ENCODE measurements around the gene KIF1B.
"Not testable (repeated sequence)": the region's sequence is repeated elsewhere in the genome, so short reads cannot be mapped to it uniquely, and the experiment has no call there.

KIF1B gene

GRCh38 chr1:10251325-10252108 lies 41.1 kb downstream of the KIF1B start:
- H3K4me1 ChIP-seq (ENCODE audit: control insufficient read depth, insufficient read depth, low read length), result peaks cover 12% of the 10 kb centered on the region
- not testable (repeated sequence) for H3K36me3 ChIP-seq (ENCODE audit: control insufficient read depth, insufficient read depth, low read length); H3K4me3 ChIP-seq (ENCODE audit: low read length); H3K27me3 ChIP-seq (ENCODE audit: control insufficient read depth, insufficient read depth, low read length); H3K9ac ChIP-seq (ENCODE audit: low read length); H3K27ac ChIP-seq (ENCODE audit: low read depth, low read length)

GRCh38 chr1:10252508-10252907 lies 42.1 kb downstream of the KIF1B start:
- no peak overlapping the region for H3K9ac ChIP-seq (ENCODE audit: low read length)
- H3K4me1 ChIP-seq (ENCODE audit: control insufficient read depth, insufficient read depth, low read length), result peaks cover 12% of the 10 kb centered on the region
- H3K4me3 ChIP-seq (ENCODE audit: low read length), result no peak overlapping the region
- H3K27ac ChIP-seq (ENCODE audit: low read depth, low read length), result peak overlapping the region; percentile 75
- no peaks in the 10 kb centered on the region for H3K36me3 ChIP-seq (ENCODE audit: control insufficient read depth, insufficient read depth, low read length)
- H3K27me3 ChIP-seq (ENCODE audit: control insufficient read depth, insufficient read depth, low read length), result no peaks in the 10 kb centered on the region

GRCh38 chr1:10253149-10253548 lies 42.8 kb downstream of the KIF1B start:
- no peak overlapping the region for H3K9ac ChIP-seq (ENCODE audit: low read length)
- peak overlapping the region; percentile 75 for H3K27ac ChIP-seq (ENCODE audit: low read depth, low read length)
- H3K4me3 ChIP-seq (ENCODE audit: low read length), result peak overlapping the region; percentile 12
- H3K36me3 ChIP-seq (ENCODE audit: control insufficient read depth, insufficient read depth, low read length), result no peaks in the 10 kb centered on the region
- no peaks in the 10 kb centered on the region for H3K27me3 ChIP-seq (ENCODE audit: control insufficient read depth, insufficient read depth, low read length)
- peaks cover 12% of the 10 kb centered on the region for H3K4me1 ChIP-seq (ENCODE audit: control insufficient read depth, insufficient read depth, low read length)

- Histone ChIP-seq H3K4me1 (ENCODE audit: control insufficient read depth, insufficient read depth, low read length) (peaks cover 12% of the 10 kb centered on the region), H3K9ac (ENCODE audit: low read length) (no peak overlapping the region), H3K4me3 (ENCODE audit: low read length) (no peak overlapping the region), H3K27me3 (ENCODE audit: control insufficient read depth, insufficient read depth, low read length) (no peaks in the 10 kb centered on the region), H3K27ac (ENCODE audit: low read depth, low read length) (peak overlapping the region; percentile 75), H3K36me3 (ENCODE audit: control insufficient read depth, insufficient read depth, low read length) (no peaks in the 10 kb centered on the region)
Observed at GRCh38 chr1:10253755-10254154, 43.4 kb downstream of the KIF1B start.

- Histone ChIP-seq H3K27me3 (ENCODE audit: control insufficient read depth, insufficient read depth, low read length) (no peaks in the 10 kb centered on the region), H3K27ac (ENCODE audit: low read depth, low read length) (no peak overlapping the region), H3K9ac (ENCODE audit: low read length) (no peak overlapping the region), H3K4me3 (ENCODE audit: low read length) (no peak overlapping the region), H3K4me1 (ENCODE audit: control insufficient read depth, insufficient read depth, low read length) (peaks cover 12% of the 10 kb centered on the region), H3K36me3 (ENCODE audit: control insufficient read depth, insufficient read depth, low read length) (no peaks in the 10 kb centered on the region)
Observed at GRCh38 chr1:10257851-10258250, 47.5 kb downstream of the KIF1B start.

- H3K27ac ChIP-seq (ENCODE audit: low read depth, low read length); H3K36me3 ChIP-seq (ENCODE audit: control insufficient read depth, insufficient read depth, low read length); H3K27me3 ChIP-seq (ENCODE audit: control insufficient read depth, insufficient read depth, low read length); H3K4me3 ChIP-seq (ENCODE audit: low read length); H3K9ac ChIP-seq (ENCODE audit: low read length); H3K4me1 ChIP-seq (ENCODE audit: control insufficient read depth, insufficient read depth, low read length): not testable (repeated sequence)
Observed at GRCh38 chr1:10259547-10259946, 49.2 kb downstream of the KIF1B start.

GRCh38 chr1:10263450-10264082 lies 53.2 kb downstream of the KIF1B start:
- H3K27me3 ChIP-seq (ENCODE audit: control insufficient read depth, insufficient read depth, low read length), result no peaks in the 10 kb centered on the region
- no peak overlapping the region for H3K4me3 ChIP-seq (ENCODE audit: low read length)
- no peaks in the 10 kb centered on the region for H3K4me1 ChIP-seq (ENCODE audit: control insufficient read depth, insufficient read depth, low read length)
- no peak overlapping the region for H3K27ac ChIP-seq (ENCODE audit: low read depth, low read length)
- peaks cover 3% of the 10 kb centered on the region for H3K36me3 ChIP-seq (ENCODE audit: control insufficient read depth, insufficient read depth, low read length)
- no peak overlapping the region for H3K9ac ChIP-seq (ENCODE audit: low read length)

GRCh38 chr1:10265027-10265426 lies 54.7 kb downstream of the KIF1B start:
- H3K4me1 ChIP-seq (ENCODE audit: control insufficient read depth, insufficient read depth, low read length), result no peaks in the 10 kb centered on the region
- no peak overlapping the region for H3K9ac ChIP-seq (ENCODE audit: low read length)
- no peak overlapping the region for H3K27ac ChIP-seq (ENCODE audit: low read depth, low read length)
- no peak overlapping the region for H3K4me3 ChIP-seq (ENCODE audit: low read length)
- no peaks in the 10 kb centered on the region for H3K27me3 ChIP-seq (ENCODE audit: control insufficient read depth, insufficient read depth, low read length)
- peaks cover 3% of the 10 kb centered on the region for H3K36me3 ChIP-seq (ENCODE audit: control insufficient read depth, insufficient read depth, low read length)

GRCh38 chr1:10265900-10266299 lies 55.5 kb downstream of the KIF1B start:
- Histone ChIP-seq H3K27me3 (ENCODE audit: control insufficient read depth, insufficient read depth, low read length) (no peaks in the 10 kb centered on the region), H3K9ac (ENCODE audit: low read length) (no peak overlapping the region), H3K27ac (ENCODE audit: low read depth, low read length) (no peak overlapping the region), H3K4me1 (ENCODE audit: control insufficient read depth, insufficient read depth, low read length) (no peaks in the 10 kb centered on the region), H3K36me3 (ENCODE audit: control insufficient read depth, insufficient read depth, low read length) (peaks cover 3% of the 10 kb centered on the region), H3K4me3 (ENCODE audit: low read length) (no peak overlapping the region)

- Histone ChIP-seq H3K36me3 (ENCODE audit: control insufficient read depth, insufficient read depth, low read length) (peaks cover 3% of the 10 kb centered on the region), H3K9ac (ENCODE audit: low read length) (no peak overlapping the region), H3K27ac (ENCODE audit: low read depth, low read length) (no peak overlapping the region), H3K27me3 (ENCODE audit: control insufficient read depth, insufficient read depth, low read length) (no peaks in the 10 kb centered on the region), H3K4me3 (ENCODE audit: low read length) (no peak overlapping the region), H3K4me1 (ENCODE audit: control insufficient read depth, insufficient read depth, low read length) (no peaks in the 10 kb centered on the region)
Observed at GRCh38 chr1:10267319-10267718, 56.9 kb downstream of the KIF1B start.

- peaks cover 3% of the 10 kb centered on the region for H3K36me3 ChIP-seq (ENCODE audit: control insufficient read depth, insufficient read depth, low read length)
- no peak overlapping the region for H3K9ac ChIP-seq (ENCODE audit: low read length)
- no peaks in the 10 kb centered on the region for H3K4me1 ChIP-seq (ENCODE audit: control insufficient read depth, insufficient read depth, low read length)
- no peak overlapping the region for H3K27ac ChIP-seq (ENCODE audit: low read depth, low read length)
- H3K4me3 ChIP-seq (ENCODE audit: low read length), result no peak overlapping the region
- H3K27me3 ChIP-seq (ENCODE audit: control insufficient read depth, insufficient read depth, low read length), result no peaks in the 10 kb centered on the region
Observed at GRCh38 chr1:10267921-10268320, 57.6 kb downstream of the KIF1B start.

GRCh38 chr1:10271090-10271489 lies 60.7 kb downstream of the KIF1B start:
- no peak overlapping the region for H3K4me3 ChIP-seq (ENCODE audit: low read length)
- peaks cover 3% of the 10 kb centered on the region for H3K36me3 ChIP-seq (ENCODE audit: control insufficient read depth, insufficient read depth, low read length)
- H3K9ac ChIP-seq (ENCODE audit: low read length), result no peak overlapping the region

GRCh38 chr1:10271869-10272268 lies 61.5 kb downstream of the KIF1B start:
- Histone ChIP-seq H3K27ac (ENCODE audit: low read depth, low read length) (no peak overlapping the region), H3K27me3 (ENCODE audit: control insufficient read depth, insufficient read depth, low read length) (no peaks in the 10 kb centered on the region), H3K9ac (ENCODE audit: low read length) (no peak overlapping the region), H3K4me1 (ENCODE audit: control insufficient read depth, insufficient read depth, low read length) (no peaks in the 10 kb centered on the region), H3K4me3 (ENCODE audit: low read length) (no peak overlapping the region), H3K36me3 (ENCODE audit: control insufficient read depth, insufficient read depth, low read length) (peaks cover 3% of the 10 kb centered on the region)

More at GRCh38 chr1:10271090-10271489, 60.7 kb downstream of the KIF1B start:
- Histone ChIP-seq H3K4me1 (ENCODE audit: control insufficient read depth, insufficient read depth, low read length) (no peaks in the 10 kb centered on the region), H3K27me3 (ENCODE audit: control insufficient read depth, insufficient read depth, low read length) (no peaks in the 10 kb centered on the region), H3K27ac (ENCODE audit: low read depth, low read length) (no peak overlapping the region)
